Peyer's patch (tissue), 4 donors: ENCODE measurements around the gene GRIP1. TPM values are rescaled to one million over a fixed set of nuclear protein-coding genes. Genes with fewer than 3 reads are reported as not detected.

Experiments
- DNase-seq, 3 donors: peaks; one replicate each; pipeline ENCODE4 v3.0.0-alpha.2; 2017 to 2019
- H3K27ac ChIP-seq, 4 donors: fragments of 200-600 bp; sonication (generic); one replicate each; pipeline ENCODE4 v1.5.1; 2016 to 2019
- H3K27me3 ChIP-seq, 2 donors: fragments of 200-600 bp; sonication (generic); one replicate each; pipeline ENCODE4 v1.5.1; 2019
- H3K36me3 ChIP-seq, 3 donors: fragments of 200-600 bp; sonication (generic); one replicate each; pipeline ENCODE4 v1.5.1; 2016 to 2019
- H3K4me1 ChIP-seq, 4 donors: fragments of 200-600 bp; sonication (generic); one replicate each; pipeline ENCODE4 v1.5.1; 2016 to 2019
- H3K4me3 ChIP-seq, 4 donors: fragments of 200-600 bp; sonication (generic); 1 replicate in 3 of 4; 2 replicates in 1 of 4; pipeline ENCODE4 v1.5.1; 2016 to 2019; ENCODE audit warnings: mild to moderate bottlenecking in 1 of 4
- H3K9me3 ChIP-seq, 4 donors: fragments of 200-600 bp; sonication (generic); one replicate each; pipeline ENCODE4 v1.5.1; 2016 to 2019; ENCODE audit warnings: mild to moderate bottlenecking in 1 of 4
- POLR2A ChIP-seq, 2 donors: fragments of 450-650 bp; IDR thresholded peaks; one replicate each; pipeline ENCODE4 v1.5.1; 2017; ENCODE audit warnings: antibody characterized with exemption in 2 of 2, mild to moderate bottlenecking in 2 of 2, moderate library complexity in 2 of 2
- total RNA-seq, 4 donors: library from RNA; depleted of rRNA; stranded (reverse); fragments of >200 nt; gene quantifications; one replicate each; pipeline ENCODE4 v1.1.0, GENCODE V29; 2016
- TF ChIP-seq, protein P1 (sequence below), 6 experiments: fragments of 450-650 bp in 4 of 6; fragments of 200-600 bp in 2 of 6; sonication (generic) in 1 of 6; IDR thresholded peaks; one replicate each; pipeline ENCODE4 v1.5.1; 2017 to 2019; ENCODE audit warnings: antibody characterized with exemption in 6 of 6, mild to moderate bottlenecking in 3 of 6, moderate library complexity in 1 of 6

Gene GRIP1
- total RNA-seq, 4 donors from 2014 or later: 0.66 to 5.2 (median 1.4) TPM

DNA sequence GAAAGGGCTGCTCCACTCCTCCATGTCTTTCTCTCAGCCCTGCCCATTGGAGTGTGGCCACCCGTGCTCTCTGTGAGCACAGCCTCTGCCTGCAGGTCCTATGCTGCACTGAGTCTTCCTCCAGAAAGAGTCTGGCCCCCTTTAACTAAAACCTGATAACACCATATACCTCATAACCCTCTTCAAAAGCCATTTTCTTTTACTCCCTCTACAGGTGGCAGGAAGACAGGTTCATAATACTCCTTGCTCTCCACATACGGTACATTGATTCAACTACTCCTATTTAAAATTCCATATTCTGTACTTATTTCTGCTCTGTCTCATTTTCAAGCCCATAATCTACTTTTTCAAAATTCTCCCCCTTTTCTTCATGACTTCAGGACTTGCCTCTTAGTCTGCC is 232.6 kb downstream of the GRIP1 start:
- Histone ChIP-seq H3K27me3 (no peaks in the 10 kb centered on the region), H3K36me3 (no peaks in the 10 kb centered on the region), H3K4me1 (no peaks in the 10 kb centered on the region), H3K27ac (no peak overlapping the region), H3K4me3 (no peak overlapping the region), H3K9me3 (no peaks in the 10 kb centered on the region)
- no peak for DNase-seq
- no peak for TF ChIP-seq POLR2A (IDR thresholded peaks at IDR 0.05)
- TF ChIP-seq, protein P1, sequence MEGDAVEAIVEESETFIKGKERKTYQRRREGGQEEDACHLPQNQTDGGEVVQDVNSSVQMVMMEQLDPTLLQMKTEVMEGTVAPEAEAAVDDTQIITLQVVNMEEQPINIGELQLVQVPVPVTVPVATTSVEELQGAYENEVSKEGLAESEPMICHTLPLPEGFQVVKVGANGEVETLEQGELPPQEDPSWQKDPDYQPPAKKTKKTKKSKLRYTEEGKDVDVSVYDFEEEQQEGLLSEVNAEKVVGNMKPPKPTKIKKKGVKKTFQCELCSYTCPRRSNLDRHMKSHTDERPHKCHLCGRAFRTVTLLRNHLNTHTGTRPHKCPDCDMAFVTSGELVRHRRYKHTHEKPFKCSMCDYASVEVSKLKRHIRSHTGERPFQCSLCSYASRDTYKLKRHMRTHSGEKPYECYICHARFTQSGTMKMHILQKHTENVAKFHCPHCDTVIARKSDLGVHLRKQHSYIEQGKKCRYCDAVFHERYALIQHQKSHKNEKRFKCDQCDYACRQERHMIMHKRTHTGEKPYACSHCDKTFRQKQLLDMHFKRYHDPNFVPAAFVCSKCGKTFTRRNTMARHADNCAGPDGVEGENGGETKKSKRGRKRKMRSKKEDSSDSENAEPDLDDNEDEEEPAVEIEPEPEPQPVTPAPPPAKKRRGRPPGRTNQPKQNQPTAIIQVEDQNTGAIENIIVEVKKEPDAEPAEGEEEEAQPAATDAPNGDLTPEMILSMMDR (IDR thresholded peaks at IDR 0.05): no peak

DNA sequence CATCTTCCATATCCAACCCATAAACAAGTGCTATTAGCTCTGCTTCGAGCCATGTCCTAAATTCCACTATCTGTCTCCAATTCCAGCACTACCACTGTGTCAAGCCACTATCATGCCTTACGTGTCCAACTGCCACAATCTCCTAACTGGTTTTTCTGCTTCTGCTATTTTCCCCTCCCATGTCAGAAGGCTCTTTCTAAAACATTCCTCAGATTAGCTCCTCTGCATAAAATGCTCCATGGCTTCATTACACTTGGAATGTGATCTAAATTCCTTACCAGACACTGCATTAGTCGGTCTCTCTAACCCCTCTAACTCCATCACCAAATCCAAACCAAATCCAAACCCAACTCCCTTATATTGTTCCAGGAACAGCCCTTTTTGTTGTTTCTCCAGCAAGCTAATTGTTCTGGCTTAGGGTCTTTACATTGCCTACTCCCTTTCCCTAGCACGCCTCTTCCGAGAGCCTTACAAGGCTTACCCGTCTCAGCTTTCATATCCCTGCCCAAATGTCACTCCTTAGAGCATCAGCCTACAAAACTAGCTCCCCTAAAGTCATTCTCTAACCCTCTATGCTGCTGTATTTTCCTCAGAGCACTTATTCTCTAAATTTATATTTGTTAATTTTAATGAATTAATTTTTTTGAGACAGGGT is 236.8 kb downstream of the GRIP1 start:
- no peak overlapping the region for H3K4me3 ChIP-seq
- TF ChIP-seq POLR2A (IDR thresholded peaks at IDR 0.05): no peak
- TF ChIP-seq, protein P1 (IDR thresholded peaks at IDR 0.05): no peak
- DNase-seq: no peak
- no peaks in the 10 kb centered on the region for H3K36me3 ChIP-seq
- no peak overlapping the region for H3K27ac ChIP-seq
- H3K27me3 ChIP-seq: no peaks in the 10 kb centered on the region
- H3K4me1 ChIP-seq: no peaks in the 10 kb centered on the region
- no peaks in the 10 kb centered on the region for H3K9me3 ChIP-seq

DNA sequence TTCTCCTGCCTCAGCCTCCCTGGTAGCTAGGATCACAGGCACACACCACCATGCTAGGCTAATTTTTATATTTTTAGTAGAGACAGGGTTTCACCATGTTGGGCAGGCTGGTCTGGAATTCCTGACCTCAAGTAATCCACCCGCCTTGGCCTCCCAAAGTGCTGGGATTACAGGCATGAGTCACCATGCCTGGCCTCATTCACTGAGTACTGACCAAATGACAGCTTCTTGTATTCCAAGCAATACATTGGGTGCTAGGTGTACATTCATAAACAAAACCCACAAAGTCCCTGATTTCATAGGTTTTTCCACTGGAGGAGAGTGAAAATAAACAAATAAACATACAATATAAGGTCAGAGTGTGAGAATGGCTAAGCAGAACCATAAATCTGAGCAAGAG is 240.3 kb downstream of the GRIP1 start:
- TF ChIP-seq POLR2A (IDR thresholded peaks at IDR 0.05): no peak
- TF ChIP-seq, protein P1 (IDR thresholded peaks at IDR 0.05): no peak
- no peaks in the 10 kb centered on the region for H3K4me1 ChIP-seq
- no peaks in the 10 kb centered on the region for H3K27me3 ChIP-seq
- H3K27ac ChIP-seq: no peak overlapping the region
- H3K36me3 ChIP-seq: no peaks in the 10 kb centered on the region
- DNase-seq: no peak
- no peaks in the 10 kb centered on the region for H3K9me3 ChIP-seq
- no peak overlapping the region for H3K4me3 ChIP-seq

DNA sequence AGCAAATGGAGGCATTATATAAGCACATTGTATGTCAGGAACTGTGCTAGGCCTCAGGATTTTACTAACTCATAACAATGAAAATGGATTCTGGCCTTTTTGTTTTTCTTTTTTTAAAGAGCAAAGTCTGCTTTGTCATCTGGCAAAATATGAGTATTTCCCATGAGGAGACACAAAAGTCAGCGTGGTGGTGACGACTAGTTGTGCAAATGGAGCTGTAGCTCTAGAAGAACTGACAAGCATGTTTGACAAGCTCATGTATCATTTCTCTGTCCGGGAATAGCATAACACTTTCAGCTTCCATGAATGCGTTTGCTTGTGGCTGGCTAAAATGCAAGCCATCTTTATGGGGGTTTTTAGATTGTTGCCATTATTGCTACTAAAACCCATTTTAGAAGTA is 248.8 kb downstream of the GRIP1 start:
- Histone ChIP-seq H3K4me1 (no peaks in the 10 kb centered on the region), H3K27me3 (no peaks in the 10 kb centered on the region), H3K9me3 (no peaks in the 10 kb centered on the region), H3K36me3 (no peaks in the 10 kb centered on the region), H3K4me3 (no peak overlapping the region), H3K27ac (no peak overlapping the region)
- DNase-seq: no peak
- TF ChIP-seq, protein P1 (IDR thresholded peaks at IDR 0.05): no peak
- no peak for TF ChIP-seq POLR2A (IDR thresholded peaks at IDR 0.05)

DNA sequence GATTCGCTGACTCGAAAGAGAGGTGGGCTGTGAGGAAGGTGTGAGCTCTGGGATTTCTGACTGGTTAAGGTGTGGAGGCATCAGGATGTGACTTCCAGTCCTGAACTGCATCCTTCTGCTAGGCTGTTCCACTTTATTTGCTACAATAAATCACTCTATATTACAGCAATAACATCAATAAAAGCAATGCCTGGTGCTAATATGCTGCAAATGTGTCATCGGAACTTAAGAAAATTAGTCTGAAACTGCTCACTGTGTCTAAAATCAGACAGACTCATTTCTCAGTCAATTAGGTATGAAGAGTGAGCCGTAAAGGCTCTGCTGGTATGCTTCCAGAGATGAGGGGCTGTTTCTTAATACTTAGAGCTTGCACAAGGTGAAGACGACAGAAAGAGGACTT is 250.0 kb downstream of the GRIP1 start:
- H3K4me1 ChIP-seq: no peaks in the 10 kb centered on the region
- DNase-seq: no peak
- H3K27ac ChIP-seq: no peak overlapping the region
- TF ChIP-seq POLR2A (IDR thresholded peaks at IDR 0.05): no peak
- TF ChIP-seq, protein P1 (IDR thresholded peaks at IDR 0.05): no peak
- H3K4me3 ChIP-seq: no peak overlapping the region
- no peaks in the 10 kb centered on the region for H3K9me3 ChIP-seq
- no peaks in the 10 kb centered on the region for H3K27me3 ChIP-seq
- no peaks in the 10 kb centered on the region for H3K36me3 ChIP-seq

DNA sequence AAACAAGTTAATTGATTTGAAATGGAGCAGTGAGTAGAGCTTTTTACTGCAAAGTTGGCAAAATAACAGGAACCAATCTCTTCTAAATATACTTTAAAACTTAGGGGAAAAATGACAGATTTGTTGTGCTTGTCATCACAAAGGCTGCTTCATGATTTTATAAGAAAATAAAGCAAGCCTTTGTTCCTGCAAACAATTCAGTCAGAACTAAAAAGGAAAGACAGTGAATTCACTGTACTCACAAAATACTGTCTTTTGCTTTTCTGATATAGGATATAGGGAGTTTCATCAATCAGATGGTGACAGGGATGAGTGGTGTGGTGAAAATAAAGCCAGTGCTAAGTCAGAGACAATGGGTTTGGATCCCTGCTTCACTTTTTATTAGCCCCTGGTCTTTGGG is 250.6 kb downstream of the GRIP1 start:
- Histone ChIP-seq H3K27me3 (no peaks in the 10 kb centered on the region), H3K9me3 (no peaks in the 10 kb centered on the region), H3K36me3 (no peaks in the 10 kb centered on the region), H3K4me3 (no peak overlapping the region), H3K4me1 (no peaks in the 10 kb centered on the region), H3K27ac (no peak overlapping the region)
- no peak for TF ChIP-seq POLR2A (IDR thresholded peaks at IDR 0.05)
- TF ChIP-seq, protein P1 (IDR thresholded peaks at IDR 0.05): no peak
- DNase-seq: no peak
